Gastroesophageal sphincter (tissue), 3 donors: ENCODE results near the gene SCRT2.
"Not testable (repeated sequence)": the region's sequence is repeated elsewhere in the genome, so short reads cannot be mapped to it uniquely, and the experiment has no call there.

ENCODE experiments used
- CTCF ChIP-seq, 4 experiments: fragments of 200-600 bp in 2 of 4; fragments of 450-650 bp in 2 of 4; sonication (generic) in 1 of 4; IDR thresholded peaks; one replicate each; pipeline ENCODE4 v1.5.1; 2017 to 2019; ENCODE audit warnings: antibody characterized with exemption in 4 of 4, mild to moderate bottlenecking in 2 of 4, moderate library complexity in 2 of 4
- EP300 ChIP-seq: sonication (generic); formaldehyde crosslinking; IDR thresholded peaks from one replicate; pipeline ENCODE4 v1.6.1; 2017; ENCODE audit warnings: antibody characterized with exemption, mild to moderate bottlenecking
- POLR2A ChIP-seq, 2 donors: fragments of 450-650 bp; IDR thresholded peaks; one replicate each; pipeline ENCODE4 v1.6.1; 2017; ENCODE audit warnings: antibody characterized with exemption in 2 of 2, mild to moderate bottlenecking in 2 of 2, moderate library complexity in 1 of 2
- POLR2AphosphoS5 ChIP-seq: sonication (generic); formaldehyde crosslinking; IDR thresholded peaks from one replicate; pipeline ENCODE4 v1.6.1; 2017; ENCODE audit warnings: antibody characterized with exemption

GRCh38 chr20:693786-694185 is 18.2 kb upstream of the SCRT2 start:
- not testable (repeated sequence) for TF ChIP-seq CTCF (IDR thresholded peaks at IDR 0.05); POLR2AphosphoS5; POLR2A (IDR thresholded peaks at IDR 0.05); EP300
